ENCODE data around the gene SPACA4. TPM values are rescaled to one million over a fixed set of nuclear protein-coding genes. Genes with fewer than 3 reads are reported as not detected.

Gene SPACA4
- total and polyA plus RNA-seq, 2 of the 4 experiments (the other 2 are of a cell fraction), result not detected

DNA sequence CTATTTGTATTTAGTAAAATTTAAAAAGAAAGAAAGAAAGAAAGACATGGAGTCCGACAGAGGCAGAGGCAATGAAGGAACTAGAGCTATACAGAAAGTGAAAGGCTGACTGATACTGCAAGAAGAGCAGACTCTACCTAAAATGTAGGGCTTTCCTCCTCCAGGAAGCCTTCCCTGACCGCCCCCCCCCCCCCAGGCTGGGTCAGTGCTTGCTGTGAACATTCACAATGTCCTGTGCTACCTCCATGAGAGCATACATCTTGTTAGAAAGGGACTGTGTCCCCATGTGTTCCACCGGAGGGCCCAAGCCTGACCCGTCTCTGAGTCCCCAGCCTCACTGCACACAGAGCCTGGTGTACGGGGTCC, 45.1 kb downstream of the SPACA4 start:
- Histone ChIP-seq H4K5ac (ENCODE audit: low read depth, low read length) (no peak overlapping the region), H3K79me1 (ENCODE audit: low read depth in 1 of 2, low read length in 2 of 2) (no peaks in the 10 kb centered on the region), H3K27me3 (ENCODE audit: control insufficient read depth, insufficient read depth, low read length) (peaks cover 4% of the 10 kb centered on the region; the same call in 1 of the 2 replicates), H3K9me3 (ENCODE audit: control insufficient read depth, insufficient read depth, low read length) (peaks cover 3% of the 10 kb centered on the region; the same call in 1 of the 2 replicates), H2AK5ac (ENCODE audit: low read depth, low read length) (no peak overlapping the region), H3K4me1 (ENCODE audit: control insufficient read depth, insufficient read depth, low read length) (peaks cover under 1% of the 10 kb centered on the region), H3K56ac (ENCODE audit: extremely low read depth, insufficient read depth, low read length) (no peak overlapping the region), H3K9ac (ENCODE audit: low read depth, low read length) (no peak overlapping the region), H3K18ac (ENCODE audit: low read depth, low read length) (no peak overlapping the region), H2BK120ac (ENCODE audit: low read depth, low read length) (no peak overlapping the region), H3K9me1 (ENCODE audit: insufficient read depth, low read length) (no peaks in the 10 kb centered on the region; the same call in 1 of the 2 replicates), H2BK5ac (ENCODE audit: low read depth, low read length, poor library complexity, severe bottlenecking) (no peak overlapping the region), H3K23ac (ENCODE audit: low read depth, low read length) (no peak overlapping the region), H3K14ac (replicated peaks; ENCODE audit: low read depth, low read length) (no peak overlapping the region), H4K8ac (ENCODE audit: low read depth in 2 of 2, low read length in 2 of 2) (no peak overlapping the region), H3K4me2 (ENCODE audit: low read depth, low read length) (no peak overlapping the region), H4K20me1 (ENCODE audit: insufficient read depth, low read length) (no peaks in the 10 kb centered on the region), H3K27ac (ENCODE audit: insufficient read depth, low read length) (no peak overlapping the region), H2AK9ac (replicated peaks; ENCODE audit: low read depth, low read length, poor library complexity) (no peak overlapping the region), H3K36me3 (ENCODE audit: control insufficient read depth, insufficient read depth, low read length) (no peaks in the 10 kb centered on the region), H3K4me3 (ENCODE audit: insufficient read depth, low read depth, low read length) (no peak overlapping the region), H2BK15ac (ENCODE audit: low read depth, low read length) (no peak overlapping the region), H2AFZ (replicated peaks; ENCODE audit: low read length, poor library complexity) (peak overlapping the region; percentile 43), H4K91ac (ENCODE audit: insufficient read depth, low read depth, low read length) (no peak overlapping the region), H3K4ac (ENCODE audit: low read depth, low read length) (no peak overlapping the region), H2BK20ac (ENCODE audit: low read depth, low read length) (no peak overlapping the region)
- CTCF ChIA-PET, result no interaction called here
- in situ Hi-C loops (cut with MboI; ENCODE audit: low sequenced_read_pairs) (no loop called here), intact Hi-C loops (cut with micrococcal nuclease) (no loop called here), dilution Hi-C loops (cut with HindIII; ENCODE audit: low sequenced_read_pairs, unreplicated experiment) (no loop called here)
- no peak for DNase-seq
- POLR2A ChIA-PET (ENCODE audit: unreplicated experiment), result no interaction called here
- WGBS, 2 experiments (ENCODE audit: extremely low coverage in 2 of 2, insufficient read length in 1 of 2), result 86% methylated on average over 1 of the region's 5 CpGs; no CpG with 5 or more reads in 1 of the 2 experiments
- no TSS peak for BruUV-seq (replicated peaks)
- ATAC-seq (ENCODE audit: low read depth), result no peak
- TF ChIP-seq FOS (IDR thresholded peaks at IDR 0.05; ENCODE audit: low read depth, low read length) (no peak), MAZ (IDR thresholded peaks at IDR 0.05; ENCODE audit: borderline replicate concordance, low read depth, low read length) (no peak), SMC3 (IDR thresholded peaks at IDR 0.05; ENCODE audit: low read depth, low read length) (no peak), MXI1 (IDR thresholded peaks at IDR 0.05; ENCODE audit: borderline replicate concordance, low read depth, low read length) (no peak)
- TF ChIP-seq, protein P1, sequence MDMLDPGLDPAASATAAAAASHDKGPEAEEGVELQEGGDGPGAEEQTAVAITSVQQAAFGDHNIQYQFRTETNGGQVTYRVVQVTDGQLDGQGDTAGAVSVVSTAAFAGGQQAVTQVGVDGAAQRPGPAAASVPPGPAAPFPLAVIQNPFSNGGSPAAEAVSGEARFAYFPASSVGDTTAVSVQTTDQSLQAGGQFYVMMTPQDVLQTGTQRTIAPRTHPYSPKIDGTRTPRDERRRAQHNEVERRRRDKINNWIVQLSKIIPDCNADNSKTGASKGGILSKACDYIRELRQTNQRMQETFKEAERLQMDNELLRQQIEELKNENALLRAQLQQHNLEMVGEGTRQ (IDR thresholded peaks at IDR 0.05; ENCODE audit: low read depth, low read length), result no peak
